CD4-positive, alpha-beta T cell treated with Interleukin-17A for 1 hour (primary cell): ENCODE measurements around the gene TST.

Experiments used
- DNase-seq: peaks from one replicate; pipeline ENCODE4 v3.0.0-alpha.2; 2020

The TST gene

GRCh38 chr22:37053310-37054055, 34.2 kb upstream of the TST start:
- DNase-seq = no peak

- DNase-seq = no peak
Observed at GRCh38 chr22:37052386-37053309, 33.4 kb upstream of the TST start.

- DNase-seq = peak; percentile 75
Observed at GRCh38 chr22:37051391-37052385, 32.4 kb upstream of the TST start, which contains the start of gene KCTD17. TSS of gene KCTD17 (plus strand) at chr22:37051742. CDS start at chr22:37051761, 19 bp downstream.

GRCh38 chr22:37050913-37051312, 31.7 kb upstream of the TST start:
- DNase-seq = no peak

GRCh38 chr22:37049224-37049623, 30.0 kb upstream of the TST start:
- DNase-seq = no peak

GRCh38 chr22:37048133-37048532, 28.9 kb upstream of the TST start:
- no peak for DNase-seq

- DNase-seq = no peak
Observed at GRCh38 chr22:37047006-37047405, 27.8 kb upstream of the TST start.

GRCh38 chr22:37046589-37046988, 27.3 kb upstream of the TST start:
- DNase-seq = no peak

GRCh38 chr22:37045958-37046357, 26.7 kb upstream of the TST start:
- DNase-seq = no peak

- no peak for DNase-seq
Observed at GRCh38 chr22:37044634-37045625, 25.7 kb upstream of the TST start.

- DNase-seq = peak; percentile 46
Observed at GRCh38 chr22:37043828-37044538, 24.7 kb upstream of the TST start.

- no peak for DNase-seq
Observed at GRCh38 chr22:37043209-37043827, 24.1 kb upstream of the TST start.

- no peak for DNase-seq
Observed at GRCh38 chr22:37039466-37039865, 20.2 kb upstream of the TST start.

- DNase-seq = no peak
Observed at GRCh38 chr22:37037669-37038068, 18.4 kb upstream of the TST start.

GRCh38 chr22:37036655-37037377, 17.6 kb upstream of the TST start:
- no peak for DNase-seq

GRCh38 chr22:37033605-37034430, 14.6 kb upstream of the TST start:
- no peak for DNase-seq

GRCh38 chr22:37032535-37033460, 13.6 kb upstream of the TST start:
- DNase-seq = no peak
